GM12878 (cell line): Measurements from ENCODE around the gene WNT3A. TPM values are rescaled to one million over a fixed set of nuclear protein-coding genes. Genes with fewer than 3 reads are reported as not detected.

Experiments
- ATAC-seq: fragments of 200-7000 bp; cut with Tn5 transposase; 3 replicates; pipeline ENCODE4 v1.9.1; 2020; ENCODE audit warnings: mild to moderate bottlenecking, moderate library complexity
- BruUV-seq: library from RNA; stranded (reverse); fragments of 400-500 nt; replicated peaks from 2 replicates; lab custom pipeline; 2021; lab: Mats Ljungman, UMichigan
- CTCF ChIA-PET: fragments of 300-600 bp; sonication (Branson Sonifier 250); formaldehyde crosslinking; extraction: SDS; loops from one replicate; lab custom pipeline; 2021; ENCODE audit warnings: inconsistent platforms; lab: Yijun Ruan, JAX
- POLR2A ChIA-PET: fragments of 350-600 bp; formaldehyde crosslinking; extraction: SDS; loops from one replicate; lab custom pipeline; 2021; ENCODE audit warnings: inconsistent platforms; lab: Charles Lee
- RAD21 ChIA-PET: fragments of 300-600 bp; sonication (Branson Sonifier 250); formaldehyde crosslinking; loops from one replicate; lab custom pipeline; 2023; ENCODE audit warnings: antibody characterized with exemption; ENCODE audit not compliant: unreplicated experiment; lab: Charles Lee
- SMC1A ChIA-PET: fragments of 300-600 bp; sonication (Branson Sonifier 250); formaldehyde crosslinking; loops from one replicate; lab custom pipeline; 2023; ENCODE audit not compliant: unreplicated experiment, uncharacterized antibody; lab: Charles Lee
- DNase-seq: peaks from one replicate; pipeline ENCODE4 v3.0.0-alpha.2; 2011; ENCODE audit warnings: low read depth, low spot score
- FAIRE-seq: peaks from 3 replicates; lab custom pipeline; 2011; peaks lifted over from hg19 to GRCh38; lab: Jason Lieb, UNC
- H2AFZ ChIP-seq: 2 replicates; pipeline ENCODE4 v1.6.0; 2011; ENCODE audit warnings: low read depth, low read length, control low read depth; ENCODE audit not compliant: control insufficient read depth
- H3K27ac ChIP-seq: 2 replicates; pipeline ENCODE4 v1.5.1; 2011; ENCODE audit warnings: control low read depth; ENCODE audit not compliant: control insufficient read depth, insufficient read depth
- H3K27me3 ChIP-seq, 2 experiments: replicated peaks in 1 of 2; 2 replicates each; pipeline versions ENCODE4 v1.6.0 to v1.6.1; 2011; ENCODE audit warnings: low read length in 1 of 2; ENCODE audit not compliant: control insufficient read depth in 2 of 2, insufficient read depth in 2 of 2
- H3K36me3 ChIP-seq, 2 experiments: 2 replicates each; pipeline ENCODE4 v1.5.1; 2011; ENCODE audit warnings: low read length in 1 of 2; ENCODE audit not compliant: control insufficient read depth in 2 of 2, insufficient read depth in 2 of 2
- H3K4me1 ChIP-seq: 2 replicates; pipeline ENCODE4 v1.6.1; 2011; ENCODE audit warnings: mild to moderate bottlenecking, low read length, moderate library complexity, mixed read lengths; ENCODE audit not compliant: control insufficient read depth, insufficient read depth
- H3K4me2 ChIP-seq: 2 replicates; pipeline ENCODE4 v1.6.0; 2011; ENCODE audit warnings: control low read depth; ENCODE audit not compliant: control insufficient read depth, insufficient read depth
- H3K4me3 ChIP-seq: fragments of 200-600 bp; sonication (generic); 2 replicates; pipeline ENCODE4 v1.5.1; 2016
- H3K79me2 ChIP-seq: 2 replicates; pipeline ENCODE4 v1.6.0; 2011; ENCODE audit warnings: low read length; ENCODE audit not compliant: control insufficient read depth, insufficient read depth
- H3K9ac ChIP-seq: 2 replicates; pipeline ENCODE4 v1.8.0; 2011; ENCODE audit warnings: low read length, control low read depth, mixed read lengths; ENCODE audit not compliant: control insufficient read depth, insufficient read depth
- H3K9me3 ChIP-seq: replicated peaks from 3 replicates; pipeline ENCODE4 v1.5.1; 2011; ENCODE audit warnings: mild to moderate bottlenecking, low read length; ENCODE audit not compliant: control insufficient read depth, insufficient read depth
- H4K20me1 ChIP-seq: 2 replicates; pipeline ENCODE4 v1.6.0; 2011; ENCODE audit not compliant: control insufficient read depth, insufficient read depth
- ATF7 ChIP-seq: fragments of 450-650 bp; IDR thresholded peaks from 2 replicates; pipeline ENCODE4 v1.6.1; 2016; ENCODE audit warnings: low read depth, mild to moderate bottlenecking
- FOS ChIP-seq: IDR thresholded peaks from 3 replicates; pipeline ENCODE4 v1.6.1; 2011; ENCODE audit warnings: borderline replicate concordance; ENCODE audit not compliant: insufficient read length; ENCODE audit errors: extremely low read depth
- LARP7 ChIP-seq: fragments of 450-650 bp; IDR thresholded peaks from 2 replicates; pipeline ENCODE4 v1.6.1; 2017; ENCODE audit warnings: mild to moderate bottlenecking
- RB1 ChIP-seq: fragments of 450-650 bp; formaldehyde crosslinking; IDR thresholded peaks from 2 replicates; pipeline ENCODE4 v1.6.1; 2017; ENCODE audit warnings: mild to moderate bottlenecking, borderline replicate concordance
- RFX5 ChIP-seq: IDR thresholded peaks from 2 replicates; pipeline ENCODE4 v1.6.1; 2011; ENCODE audit warnings: low read depth, low read length, improper control_type of control experiment
- ZNF24 ChIP-seq: fragments of 450-650 bp; IDR thresholded peaks from 2 replicates; pipeline ENCODE4 v1.6.1; 2017; ENCODE audit warnings: antibody characterized with exemption, mild to moderate bottlenecking
- WGBS: methylation state at CpG from one replicate; pipeline ENCODE4 v1.1.6; 2016; ENCODE audit warnings: low lambda C conversion rate; ENCODE audit not compliant: insufficient replicate concordance, insufficient coverage; ENCODE audit errors: missing lambda C conversion rate; 5-methylcytosine and 5-hydroxymethylcytosine counted together
- in situ Hi-C: fragments of 300-500 bp; cut with MboI; formaldehyde crosslinking; loops from 9 replicates; pipeline ENCODE4 v1.14.3; 2018; ENCODE audit warnings: mixed read lengths
- intact Hi-C: fragments of 100-400 bp; cut with micrococcal nuclease; formaldehyde crosslinking; loops from one replicate; pipeline ENCODE4 v1.14.2; 2022; ENCODE audit not compliant: unreplicated experiment
- polyA plus RNA-seq, 11 experiments: library from polyadenylated mRNA; depleted of rRNA in 4 of 11; unstranded in 6 of 11; stranded (reverse) in 5 of 11; fragments of >200 nt; fragmentation: Nextera tagmentation in 4 of 11; fragmentation: Illumina TruSeq in 1 of 11; extraction: Ambion mirVana in 4 of 11; extraction: Trizol in 1 of 11; gene quantifications; 1 replicate in 1 of 11; 2 replicates in 10 of 11; pipeline versions ENCODE4 v1.2.1 to v1.2.3, GENCODE V29; 2011 to 2016; ENCODE audit warnings: inconsistent platforms in 2 of 11, missing spikeins in 2 of 11, low read depth in 1 of 11
- total RNA-seq, 4 experiments: library from RNA; depleted of rRNA in 3 of 4; stranded (reverse); fragments of >200 nt in 3 of 4; fragmentation: Illumina TruSeq in 1 of 4; extraction: Trizol in 1 of 4; gene quantifications; 2 replicates each; pipeline versions ENCODE4 v1.2.1 to v1.2.3, GENCODE V29; 2013 to 2021
- TF ChIP-seq, protein P1 (sequence below): fragments of 450-650 bp; IDR thresholded peaks from 2 replicates; pipeline ENCODE4 v1.6.1; 2017; ENCODE audit warnings: mild to moderate bottlenecking

Gene WNT3A
- total and polyA plus RNA-seq, 10 of the 15 experiments (the other 5 are each of a cell fraction or from before 2014, with no cell fraction given) = 0.16 TPM; not detected in 9

DNA sequence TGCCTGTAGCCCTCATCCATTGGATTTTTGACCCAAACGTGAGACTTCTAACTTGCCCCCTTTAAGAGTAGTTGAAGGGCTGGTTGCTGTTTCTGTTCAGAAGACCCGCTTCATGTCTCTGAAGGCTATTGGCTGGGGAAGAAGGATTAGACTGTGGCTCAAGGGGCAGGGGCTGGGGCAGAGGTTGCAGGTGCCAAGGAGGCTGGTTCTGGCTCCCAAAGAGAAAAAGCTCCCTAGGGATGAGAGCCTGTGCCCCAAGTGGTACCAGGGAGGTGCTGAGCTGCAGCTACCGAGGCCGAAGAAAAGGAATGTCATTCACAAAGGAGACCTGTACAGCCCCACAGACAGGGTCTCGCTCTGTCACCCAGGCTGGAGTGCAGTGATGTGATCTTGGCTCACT is 5.8 kb downstream of the WNT3A start:
- ChIA-PET SMC1A (no interaction called here), CTCF (interaction anchor here (1.6 to 1.7 kb wide), 2 partner anchors 9 to 15 kb away, joined by 3 to 6 read pairs; no protein-coding TSS in a partner anchor), POLR2A (no interaction called here), RAD21 (no interaction called here)
- BruUV-seq = no TSS peak
- Histone ChIP-seq H3K9me3 (no peaks in the 10 kb centered on the region), H3K4me2 (no peak overlapping the region), H2AFZ (no peak overlapping the region), H3K27me3 (peaks cover 0 to 5% of the 10 kb centered on the region in 2 experiments; a peak in 3 of 4 replicates), H3K36me3 (no peaks in the 10 kb centered on the region), H3K4me3 (no peak overlapping the region), H4K20me1 (no peaks in the 10 kb centered on the region), H3K79me2 (no peaks in the 10 kb centered on the region), H3K27ac (no peak overlapping the region), H3K9ac (no peak overlapping the region), H3K4me1 (peaks cover 9% of the 10 kb centered on the region)
- TF ChIP-seq RFX5 = no peak
- TF ChIP-seq ATF7 = no peak
- no peak for TF ChIP-seq RB1
- TF ChIP-seq FOS = no peak
- TF ChIP-seq ZNF24 = no peak
- TF ChIP-seq, protein P1, sequence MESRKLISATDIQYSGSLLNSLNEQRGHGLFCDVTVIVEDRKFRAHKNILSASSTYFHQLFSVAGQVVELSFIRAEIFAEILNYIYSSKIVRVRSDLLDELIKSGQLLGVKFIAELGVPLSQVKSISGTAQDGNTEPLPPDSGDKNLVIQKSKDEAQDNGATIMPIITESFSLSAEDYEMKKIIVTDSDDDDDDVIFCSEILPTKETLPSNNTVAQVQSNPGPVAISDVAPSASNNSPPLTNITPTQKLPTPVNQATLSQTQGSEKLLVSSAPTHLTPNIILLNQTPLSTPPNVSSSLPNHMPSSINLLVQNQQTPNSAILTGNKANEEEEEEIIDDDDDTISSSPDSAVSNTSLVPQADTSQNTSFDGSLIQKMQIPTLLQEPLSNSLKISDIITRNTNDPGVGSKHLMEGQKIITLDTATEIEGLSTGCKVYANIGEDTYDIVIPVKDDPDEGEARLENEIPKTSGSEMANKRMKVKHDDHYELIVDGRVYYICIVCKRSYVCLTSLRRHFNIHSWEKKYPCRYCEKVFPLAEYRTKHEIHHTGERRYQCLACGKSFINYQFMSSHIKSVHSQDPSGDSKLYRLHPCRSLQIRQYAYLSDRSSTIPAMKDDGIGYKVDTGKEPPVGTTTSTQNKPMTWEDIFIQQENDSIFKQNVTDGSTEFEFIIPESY = no peak
- TF ChIP-seq LARP7 = no peak
- DNase-seq = no peak
- in situ Hi-C loops = no loop called here
- intact Hi-C loops = no loop called here
- 71% methylated on average over 5 of the region's 5 CpGs for WGBS
- no peak for ATAC-seq
- no peak for FAIRE-seq
